Measurements from ENCODE around the gene SARDH.

SARDH gene

GRCh38 chr9:133656211-133657119, 81.7 kb downstream of the SARDH start:
- no peak overlapping the region for H3K4me3 ChIP-seq (ENCODE audit: low read length)
- DNase-seq (ENCODE audit: low read depth): no peak
- TF ChIP-seq, protein P1, sequence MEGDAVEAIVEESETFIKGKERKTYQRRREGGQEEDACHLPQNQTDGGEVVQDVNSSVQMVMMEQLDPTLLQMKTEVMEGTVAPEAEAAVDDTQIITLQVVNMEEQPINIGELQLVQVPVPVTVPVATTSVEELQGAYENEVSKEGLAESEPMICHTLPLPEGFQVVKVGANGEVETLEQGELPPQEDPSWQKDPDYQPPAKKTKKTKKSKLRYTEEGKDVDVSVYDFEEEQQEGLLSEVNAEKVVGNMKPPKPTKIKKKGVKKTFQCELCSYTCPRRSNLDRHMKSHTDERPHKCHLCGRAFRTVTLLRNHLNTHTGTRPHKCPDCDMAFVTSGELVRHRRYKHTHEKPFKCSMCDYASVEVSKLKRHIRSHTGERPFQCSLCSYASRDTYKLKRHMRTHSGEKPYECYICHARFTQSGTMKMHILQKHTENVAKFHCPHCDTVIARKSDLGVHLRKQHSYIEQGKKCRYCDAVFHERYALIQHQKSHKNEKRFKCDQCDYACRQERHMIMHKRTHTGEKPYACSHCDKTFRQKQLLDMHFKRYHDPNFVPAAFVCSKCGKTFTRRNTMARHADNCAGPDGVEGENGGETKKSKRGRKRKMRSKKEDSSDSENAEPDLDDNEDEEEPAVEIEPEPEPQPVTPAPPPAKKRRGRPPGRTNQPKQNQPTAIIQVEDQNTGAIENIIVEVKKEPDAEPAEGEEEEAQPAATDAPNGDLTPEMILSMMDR (conservative IDR thresholded peaks at IDR 0.05; ENCODE audit: low read length): no peak

GRCh38 chr9:133655701-133656100, 82.5 kb downstream of the SARDH start:
- no peak overlapping the region for H3K4me3 ChIP-seq (ENCODE audit: low read length)
- TF ChIP-seq, protein P1 (conservative IDR thresholded peaks at IDR 0.05; ENCODE audit: low read length): no peak
- DNase-seq (ENCODE audit: low read depth): no peak

- DNase-seq (ENCODE audit: low read depth): no peak
- TF ChIP-seq, protein P1 (conservative IDR thresholded peaks at IDR 0.05; ENCODE audit: low read length): no peak
- H3K4me3 ChIP-seq (ENCODE audit: low read length): no peak overlapping the region
Observed at GRCh38 chr9:133654736-133655657, 83.2 kb downstream of the SARDH start.

GRCh38 chr9:133653638-133654037, 84.5 kb downstream of the SARDH start:
- no peak for DNase-seq (ENCODE audit: low read depth)
- no peak overlapping the region for H3K4me3 ChIP-seq (ENCODE audit: low read length)
- TF ChIP-seq, protein P1 (conservative IDR thresholded peaks at IDR 0.05; ENCODE audit: low read length): no peak

- H3K4me3 ChIP-seq (ENCODE audit: low read length): no peak overlapping the region
- TF ChIP-seq, protein P1 (conservative IDR thresholded peaks at IDR 0.05; ENCODE audit: low read length): no peak
- DNase-seq (ENCODE audit: low read depth): no peak
Observed at GRCh38 chr9:133650026-133650425, 88.1 kb downstream of the SARDH start.

GRCh38 chr9:133649194-133649593, 89.0 kb downstream of the SARDH start:
- DNase-seq (ENCODE audit: low read depth): no peak
- TF ChIP-seq, protein P1 (conservative IDR thresholded peaks at IDR 0.05; ENCODE audit: low read length): no peak

More at GRCh38 chr9:133649194-133649593, 89.0 kb downstream of the SARDH start:
- H3K4me3 ChIP-seq (ENCODE audit: low read length): no peak overlapping the region
